Esophagus squamous epithelium (tissue), 4 donors: Measurements from ENCODE around the gene MICB.

Experiments
- POLR2A ChIP-seq, 4 donors: fragments of 450-650 bp; IDR thresholded peaks; one replicate each; pipeline ENCODE4 v1.6.1; 2017; ENCODE audit warnings: antibody characterized with exemption in 4 of 4, mild to moderate bottlenecking in 4 of 4, moderate library complexity in 3 of 4
- TF ChIP-seq, protein P1 (sequence below), 6 experiments: fragments of 450-650 bp in 4 of 6; fragments of 200-600 bp in 2 of 6; sonication (generic) in 2 of 6; IDR thresholded peaks; one replicate each; pipeline ENCODE4 v1.5.1; 2016 to 2019; ENCODE audit warnings: antibody characterized with exemption in 6 of 6, mild to moderate bottlenecking in 4 of 6, moderate library complexity in 4 of 6

DNA sequence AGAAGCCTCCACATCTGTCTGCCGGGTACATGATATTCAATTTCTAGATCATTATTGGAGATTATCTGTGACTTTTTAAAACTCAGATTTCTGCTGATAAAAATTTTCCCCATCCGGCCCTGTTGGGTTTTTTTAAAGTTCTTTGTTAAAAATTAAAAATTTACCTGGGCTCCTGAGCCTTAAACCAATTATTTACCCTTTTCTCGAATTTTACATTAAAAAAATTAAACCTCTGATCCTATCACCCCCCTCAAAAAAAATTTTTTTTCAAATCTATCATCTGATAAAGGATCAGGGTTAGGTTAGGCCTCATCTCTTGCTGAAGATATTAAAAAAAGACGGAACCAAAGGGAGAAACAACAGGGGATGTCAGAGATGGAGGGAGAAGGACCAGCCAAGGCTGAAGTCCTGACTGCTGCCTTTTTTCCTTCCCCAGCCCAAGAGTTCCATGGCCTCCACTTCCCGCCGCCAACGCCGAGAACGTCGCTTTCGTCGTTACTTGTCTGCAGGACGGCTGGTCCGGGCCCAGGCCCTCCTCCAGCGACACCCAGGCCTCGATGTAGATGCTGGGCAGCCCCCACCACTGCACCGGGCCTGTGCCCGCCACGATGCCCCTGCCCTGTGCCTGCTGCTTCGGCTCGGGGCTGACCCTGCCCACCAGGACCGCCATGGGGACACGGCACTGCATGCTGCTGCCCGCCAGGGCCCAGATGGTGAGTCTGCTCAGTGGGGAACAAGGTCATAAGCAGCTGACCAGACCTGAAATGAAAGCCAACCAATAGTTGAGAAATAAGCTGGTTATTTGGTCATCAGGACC, 50.0 kb downstream of the MICB start:
- TF ChIP-seq POLR2A (IDR thresholded peaks at IDR 0.05): no peak
- TF ChIP-seq, protein P1, sequence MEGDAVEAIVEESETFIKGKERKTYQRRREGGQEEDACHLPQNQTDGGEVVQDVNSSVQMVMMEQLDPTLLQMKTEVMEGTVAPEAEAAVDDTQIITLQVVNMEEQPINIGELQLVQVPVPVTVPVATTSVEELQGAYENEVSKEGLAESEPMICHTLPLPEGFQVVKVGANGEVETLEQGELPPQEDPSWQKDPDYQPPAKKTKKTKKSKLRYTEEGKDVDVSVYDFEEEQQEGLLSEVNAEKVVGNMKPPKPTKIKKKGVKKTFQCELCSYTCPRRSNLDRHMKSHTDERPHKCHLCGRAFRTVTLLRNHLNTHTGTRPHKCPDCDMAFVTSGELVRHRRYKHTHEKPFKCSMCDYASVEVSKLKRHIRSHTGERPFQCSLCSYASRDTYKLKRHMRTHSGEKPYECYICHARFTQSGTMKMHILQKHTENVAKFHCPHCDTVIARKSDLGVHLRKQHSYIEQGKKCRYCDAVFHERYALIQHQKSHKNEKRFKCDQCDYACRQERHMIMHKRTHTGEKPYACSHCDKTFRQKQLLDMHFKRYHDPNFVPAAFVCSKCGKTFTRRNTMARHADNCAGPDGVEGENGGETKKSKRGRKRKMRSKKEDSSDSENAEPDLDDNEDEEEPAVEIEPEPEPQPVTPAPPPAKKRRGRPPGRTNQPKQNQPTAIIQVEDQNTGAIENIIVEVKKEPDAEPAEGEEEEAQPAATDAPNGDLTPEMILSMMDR (IDR thresholded peaks at IDR 0.05): no peak
